Measurements from ENCODE around the gene ABITRAM. TPM values are rescaled to one million over a fixed set of nuclear protein-coding genes. Genes with fewer than 3 reads are reported as not detected.

The ABITRAM gene
- polyA plus RNA-seq, 4 donors = 28.0 to 37.5 (median 32.1) TPM

- DNase-seq (ENCODE audit: low read depth in 4 of 4, low spot score in 2 of 4) = no peak
These were observed 46.7 kb downstream of the ABITRAM start for GRCh38 chr9:108980893-108981292.

- no peak for DNase-seq (ENCODE audit: low read depth in 4 of 4, low spot score in 2 of 4)
These were observed 49.7 kb downstream of the ABITRAM start for GRCh38 chr9:108983885-108984284.

Other genes starting within 250 kb of the ABITRAM start
- gene ACTL7B, start 78.4 kb upstream of the ABITRAM start, polyA plus RNA-seq (ENCODE audit: insufficient read length in 4 of 4) = not detected
- not detected for gene ACTL7A, start 72.1 kb upstream of the ABITRAM start, polyA plus RNA-seq (ENCODE audit: insufficient read length in 4 of 4)
- gene ELP1, start 276 bp upstream of the ABITRAM start, polyA plus RNA-seq (ENCODE audit: insufficient read length in 4 of 4) = 10 to 100 TPM; 40.0 to 54.7 (median 43.0) TPM
- gene CTNNAL1, start 79.1 kb downstream of the ABITRAM start, polyA plus RNA-seq (ENCODE audit: insufficient read length in 4 of 4) = 10 to 100 TPM; 53.5 to 75.1 (median 63.9) TPM
- gene TMEM245, start 185.5 kb downstream of the ABITRAM start, polyA plus RNA-seq (ENCODE audit: insufficient read length in 4 of 4) = 10 to 100 TPM; 57.7 to 78.0 (median 65.0) TPM
- gene FRRS1L, start 232.8 kb downstream of the ABITRAM start, polyA plus RNA-seq (ENCODE audit: insufficient read length in 4 of 4) = 1 to 10 TPM; 2.4 to 4.4 (median 3.1) TPM